ENCODE results near the gene SLC15A4. TPM values are rescaled to one million over a fixed set of nuclear protein-coding genes. Genes with fewer than 3 reads are reported as not detected.

Gene SLC15A4
- total and polyA plus RNA-seq, 2 of the 13 experiments (the other 11 are each of a cell fraction or from before 2014, with no cell fraction given): 17.3 to 22.7 TPM

GRCh38 chr12:128861226-128862016 is 37.7 kb upstream of the SLC15A4 start (continued):
- TF ChIP-seq SNAPC5 (CRISPR knock-in tag; IDR thresholded peaks at IDR 0.05; ENCODE audit: borderline replicate concordance) (no peak), ZNF17 (CRISPR knock-in tag; IDR thresholded peaks at IDR 0.05) (no peak), SMAD3 (CRISPR knock-in tag; IDR thresholded peaks at IDR 0.05) (no peak), ATF2 (CRISPR knock-in tag; IDR thresholded peaks at IDR 0.05) (peak; percentile 46; the same call in 1 of the 2 replicates), ZBTB38 (CRISPR knock-in tag; IDR thresholded peaks at IDR 0.05) (no peak), ZNF678 (CRISPR knock-in tag; IDR thresholded peaks at IDR 0.05) (no peak), ZMAT5 (CRISPR knock-in tag; IDR thresholded peaks at IDR 0.05; ENCODE audit: borderline replicate concordance, low read depth) (no peak), FOXP1 (IDR thresholded peaks at IDR 0.05) (peak; percentile 77; the same call in 1 of the 2 replicates), FOXP1 (CRISPR knock-in tag; IDR thresholded peaks at IDR 0.05) (peak; percentile 87), MZF1 (CRISPR knock-in tag; IDR thresholded peaks at IDR 0.05; ENCODE audit: borderline replicate concordance) (no peak), PAXIP1 (CRISPR knock-in tag; conservative IDR thresholded peaks at IDR 0.05) (peak; percentile 85), SIN3A (IDR thresholded peaks at IDR 0.05; ENCODE audit: borderline replicate concordance, low read depth, low read length) (no peak), ZC3H13 (CRISPR knock-in tag; IDR thresholded peaks at IDR 0.05) (no peak), NFIC (IDR thresholded peaks at IDR 0.05; ENCODE audit: low read length) (0 out of 2 replicates have a peak, but pooled peaks have one; percentile 20), YEATS2 (CRISPR knock-in tag; IDR thresholded peaks at IDR 0.05; ENCODE audit: borderline replicate concordance) (no peak), ZNF737 (CRISPR knock-in tag; IDR thresholded peaks at IDR 0.05; ENCODE audit: borderline replicate concordance) (no peak), BHLHE40 (IDR thresholded peaks at IDR 0.05; ENCODE audit: low read length) (peak; percentile 30; the same call in 1 of the 2 replicates), E2F2 (CRISPR knock-in tag; IDR thresholded peaks at IDR 0.05; ENCODE audit: borderline replicate concordance) (no peak), ZKSCAN5 (CRISPR knock-in tag; IDR thresholded peaks at IDR 0.05) (no peak), MTF2 (CRISPR knock-in tag; IDR thresholded peaks at IDR 0.05; ENCODE audit: borderline replicate concordance) (no peak), SKIL (CRISPR knock-in tag; IDR thresholded peaks at IDR 0.05; ENCODE audit: borderline replicate concordance) (no peak)
